GM12873 (cell line): ENCODE results near the gene VGLL4.

Source experiments
- CTCF ChIP-seq: IDR thresholded peaks from 2 replicates; pipeline ENCODE4 v1.5.1; 2012; ENCODE audit warnings: low read depth, mild to moderate bottlenecking, moderate library complexity, low read length, control low read depth; ENCODE audit not compliant: insufficient read depth; ENCODE audit errors: missing control alignments

The VGLL4 gene

GRCh38 chr3:11672363-11672762, 28.6 kb upstream of the VGLL4 start:
- TF ChIP-seq CTCF: no peak

DNA sequence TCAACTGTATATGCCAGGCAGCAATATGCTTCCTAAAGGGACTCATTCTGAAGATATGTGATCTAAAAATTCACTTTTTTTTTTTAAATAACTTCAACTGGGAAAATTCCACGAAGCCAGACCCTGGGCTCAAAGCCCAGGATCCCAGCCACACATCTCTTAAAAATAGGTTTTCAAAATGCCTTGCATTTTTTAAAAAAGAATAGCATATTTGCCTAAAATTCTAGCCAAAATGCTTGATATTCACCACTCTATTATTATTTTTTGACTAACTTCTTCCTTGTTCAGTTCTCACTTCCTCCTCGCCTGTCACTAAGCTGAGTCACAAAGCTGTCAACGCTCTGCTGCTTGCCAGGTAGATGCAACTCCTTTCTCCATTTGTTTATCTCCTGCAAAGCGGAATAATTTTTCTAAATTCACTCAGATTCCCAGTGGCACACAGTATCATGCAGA, 28.0 kb upstream of the VGLL4 start:
- TF ChIP-seq CTCF: no peak

DNA sequence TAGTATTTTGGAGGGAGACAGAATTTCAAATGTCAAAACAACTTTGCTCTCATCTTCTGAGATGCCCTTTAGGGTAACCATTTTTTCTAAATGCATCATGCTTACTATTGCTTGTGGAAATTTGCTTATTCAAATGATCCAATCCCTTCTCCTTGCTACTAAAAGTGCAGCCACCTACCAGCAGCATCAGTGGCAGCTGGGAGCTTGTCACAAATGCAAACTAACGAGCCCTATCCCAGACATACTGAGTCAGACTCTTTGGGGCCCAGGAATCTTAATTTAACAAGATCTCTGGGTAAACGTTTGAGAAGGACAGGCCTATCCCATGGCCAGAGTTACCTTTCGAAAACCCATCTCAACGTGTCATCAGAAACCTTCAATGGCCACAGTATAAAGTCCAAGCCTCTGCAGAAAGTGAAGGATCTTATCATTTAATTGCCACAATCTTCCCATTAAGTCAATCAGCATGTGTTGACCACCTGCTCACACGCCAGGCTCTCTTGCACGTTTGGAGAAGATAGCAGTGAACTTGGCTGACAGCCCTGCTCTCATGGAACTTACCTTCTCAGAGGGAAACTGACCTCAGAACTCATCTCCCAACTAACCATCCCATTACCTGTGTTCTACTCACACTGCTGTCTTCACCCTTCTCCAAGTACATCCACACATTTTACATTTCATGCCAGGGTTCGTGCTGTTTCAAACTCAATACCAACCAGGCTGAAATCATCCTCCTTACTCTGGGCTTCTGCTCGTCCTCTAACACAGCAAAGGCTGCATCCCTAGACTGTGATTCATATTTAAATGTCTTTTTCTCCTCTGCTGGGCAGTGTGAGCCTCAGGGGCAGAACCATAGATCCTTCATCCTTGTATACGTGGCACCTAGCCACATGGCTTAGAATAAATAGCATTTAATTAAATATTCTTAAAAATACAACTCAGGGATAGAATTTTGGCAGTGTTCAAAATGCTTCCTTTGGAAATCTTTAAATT, 24.8 kb upstream of the VGLL4 start:
- TF ChIP-seq CTCF: no peak

DNA sequence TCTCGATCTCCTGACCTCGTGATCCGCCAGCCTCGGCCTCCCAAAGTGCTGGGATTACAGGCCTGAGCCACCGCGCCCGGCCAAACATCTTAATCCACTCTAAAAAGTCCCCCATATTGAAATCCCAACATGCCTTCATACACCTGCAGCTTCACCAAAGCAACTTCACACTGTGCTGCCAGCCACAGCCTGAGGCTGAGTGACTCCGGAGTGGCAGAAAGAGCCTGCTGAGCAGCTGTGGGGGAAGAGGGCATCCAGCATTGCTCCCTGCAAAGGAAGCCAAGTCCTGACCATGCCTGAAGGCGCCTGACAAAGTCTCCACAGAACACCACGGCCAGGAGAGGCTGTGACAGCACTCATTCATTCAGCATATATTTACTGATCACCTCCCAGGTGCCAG, 21.6 kb upstream of the VGLL4 start:
- TF ChIP-seq CTCF: no peak

DNA sequence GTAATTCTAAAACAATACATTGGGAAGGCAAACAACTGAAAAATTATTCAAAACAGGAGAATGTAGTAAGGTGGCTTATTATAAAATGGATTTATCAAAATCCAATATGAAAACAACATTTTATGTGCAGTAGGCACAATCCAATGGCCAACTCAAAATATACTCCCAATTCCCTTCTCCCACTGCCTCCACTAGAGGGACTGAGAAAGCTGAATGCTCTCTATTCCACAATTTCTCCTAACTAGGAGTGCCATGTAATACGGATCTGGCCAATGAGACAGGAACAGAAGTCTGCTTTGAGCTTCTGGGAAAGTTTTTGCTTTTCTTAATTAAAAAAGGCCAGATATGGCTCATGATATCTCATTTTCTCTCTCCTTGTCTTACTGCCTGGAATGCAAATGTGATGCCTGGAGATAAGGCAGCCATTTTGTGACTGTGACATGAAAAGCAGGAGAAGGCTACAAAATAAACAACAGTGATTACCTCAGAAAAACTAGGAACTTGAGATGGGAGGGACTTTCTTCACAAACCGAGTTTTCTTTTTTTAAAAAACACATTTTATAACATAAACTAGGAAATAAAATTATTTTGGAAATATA, 18.8 kb upstream of the VGLL4 start:
- no peak for TF ChIP-seq CTCF

DNA sequence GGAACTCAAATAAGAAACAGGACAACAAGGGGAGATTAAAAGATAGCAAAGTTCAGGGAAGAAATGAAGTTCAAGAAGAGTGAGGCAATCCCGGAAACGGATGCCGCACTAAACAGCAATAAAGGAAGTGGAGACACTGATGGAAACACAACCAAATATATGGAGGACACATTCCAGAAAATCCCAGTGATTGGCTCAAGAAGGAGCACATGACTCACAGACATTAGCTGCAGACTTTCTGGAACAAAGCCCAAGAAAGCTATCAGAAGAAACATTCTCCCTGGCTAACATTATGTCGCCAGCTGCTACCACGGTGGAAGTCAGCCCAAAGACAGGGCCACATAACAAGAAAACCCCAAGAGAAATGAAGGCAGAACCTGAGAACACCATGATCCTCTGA, 18.1 kb upstream of the VGLL4 start:
- no peak for TF ChIP-seq CTCF

- no peak for TF ChIP-seq CTCF
These were observed 17.4 kb upstream of the VGLL4 start for GRCh38 chr3:11661052-11661656.
